CD1c-positive myeloid dendritic cell (primary cell): ENCODE measurements around the gene CSNK1D.
A peak's percentile ranks its signal among the peaks of the same experiment; 100 is the strongest.
"Not testable (repeated sequence)": the region's sequence is repeated elsewhere in the genome, so short reads cannot be mapped to it uniquely, and the experiment has no call there.

Source experiments
- DNase-seq: peaks from one replicate; pipeline ENCODE4 v3.0.0-alpha.2; 2016; ENCODE audit errors: extremely low spot score

CSNK1D gene

DNA sequence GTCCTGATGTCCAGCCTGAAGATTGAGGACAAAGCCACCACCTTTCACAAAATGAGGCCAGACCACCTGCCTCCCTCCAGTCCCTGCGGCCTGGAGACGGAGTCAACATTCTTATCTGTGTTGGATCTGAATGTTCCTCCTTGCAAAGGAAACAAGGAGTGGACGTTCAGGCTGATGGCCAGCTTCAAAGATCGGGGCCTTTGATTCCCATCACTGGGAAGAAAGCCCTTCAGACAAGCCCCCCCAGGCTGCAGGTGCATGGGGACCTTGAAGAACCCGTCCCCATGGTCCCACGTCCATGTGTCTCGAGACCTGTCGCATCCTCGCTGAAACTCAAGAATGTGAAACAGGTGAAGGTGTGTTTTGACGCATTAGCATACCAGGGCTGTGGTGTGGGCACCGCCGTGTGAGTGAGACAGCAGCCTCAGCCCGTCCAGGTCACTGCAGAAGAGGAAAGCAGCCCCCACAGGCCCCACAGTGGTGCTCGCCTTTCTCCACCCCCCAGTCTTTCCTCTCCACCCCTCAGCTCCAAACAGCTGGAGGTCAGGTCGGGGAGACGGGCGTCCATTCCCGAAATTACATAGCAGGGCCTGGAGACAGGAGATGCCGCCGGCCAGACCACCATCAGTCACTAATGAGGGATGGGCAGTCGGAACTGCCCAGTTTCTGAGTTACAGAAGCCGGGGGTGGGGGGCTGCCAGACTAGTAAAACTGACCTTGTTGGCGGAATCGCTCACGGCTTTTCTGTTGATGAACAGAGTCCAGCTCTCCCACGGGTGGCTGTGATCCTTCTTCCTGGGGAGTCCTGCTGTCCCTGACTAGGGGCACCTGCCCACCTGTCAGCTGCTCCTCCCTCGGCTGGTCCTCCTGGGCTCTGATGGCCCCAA lies 877 bp upstream of the CSNK1D start:
- DNase-seq = no peak

DNA sequence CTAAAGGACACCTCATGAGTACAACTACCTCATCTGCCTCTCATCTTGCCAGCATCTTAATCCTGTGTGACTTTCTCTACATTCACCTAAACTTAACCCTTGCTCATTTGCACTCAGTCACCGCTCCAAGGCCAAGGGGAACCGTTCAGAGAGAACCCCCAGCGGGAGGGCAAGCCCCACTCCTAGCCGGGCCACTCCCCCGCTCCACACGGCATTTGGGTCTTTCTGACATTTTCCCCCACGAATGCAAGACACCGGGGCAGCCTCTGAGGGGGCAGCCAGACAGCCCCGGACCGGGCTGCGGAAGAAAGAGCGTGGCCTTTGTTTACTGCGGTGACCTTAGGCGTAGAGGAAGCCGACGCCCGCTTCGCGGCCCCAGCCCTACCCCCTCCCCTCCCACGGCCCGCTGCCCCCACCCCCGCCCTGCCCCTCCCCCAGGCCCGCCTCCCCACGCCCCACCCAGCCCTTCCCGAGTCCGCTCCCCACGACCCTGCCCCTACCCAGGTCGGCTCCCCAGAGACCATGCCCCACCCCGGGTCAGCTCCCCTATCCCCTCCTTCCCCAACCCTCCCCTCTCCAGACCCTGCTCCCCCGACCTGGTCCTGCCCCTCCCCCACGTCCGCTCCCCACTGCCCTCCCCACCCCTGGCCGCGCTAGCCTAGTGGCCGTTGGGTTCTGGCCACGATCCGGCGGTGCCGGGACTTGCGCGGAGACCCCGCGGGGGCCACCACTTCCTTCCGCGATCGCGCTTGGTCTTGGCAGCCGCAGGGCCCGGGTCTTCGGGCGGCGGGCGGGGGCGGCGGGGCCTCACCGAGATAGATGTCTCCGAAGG lies 789 bp downstream of the CSNK1D start:
- peak; percentile 37 for DNase-seq

DNA sequence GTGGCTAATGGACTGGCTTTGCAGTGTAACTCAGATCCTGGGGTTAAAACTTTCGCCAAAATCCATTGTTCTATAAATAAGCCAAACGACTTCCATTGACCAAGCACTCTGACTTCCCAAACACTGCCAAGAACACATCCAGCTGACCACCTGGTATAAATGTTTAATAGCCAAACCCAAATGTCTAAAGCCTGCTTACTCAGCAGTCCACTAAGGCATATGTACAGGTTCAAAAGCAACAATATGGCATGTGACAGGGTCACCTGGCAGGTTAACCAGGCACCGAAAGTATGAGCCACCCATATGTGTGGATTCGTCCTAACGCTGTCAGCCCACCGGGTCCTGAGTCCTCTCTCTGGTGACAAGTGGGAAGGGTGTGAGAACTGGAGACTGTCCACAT lies 2.1 kb downstream of the CSNK1D start:
- no peak for DNase-seq

DNA sequence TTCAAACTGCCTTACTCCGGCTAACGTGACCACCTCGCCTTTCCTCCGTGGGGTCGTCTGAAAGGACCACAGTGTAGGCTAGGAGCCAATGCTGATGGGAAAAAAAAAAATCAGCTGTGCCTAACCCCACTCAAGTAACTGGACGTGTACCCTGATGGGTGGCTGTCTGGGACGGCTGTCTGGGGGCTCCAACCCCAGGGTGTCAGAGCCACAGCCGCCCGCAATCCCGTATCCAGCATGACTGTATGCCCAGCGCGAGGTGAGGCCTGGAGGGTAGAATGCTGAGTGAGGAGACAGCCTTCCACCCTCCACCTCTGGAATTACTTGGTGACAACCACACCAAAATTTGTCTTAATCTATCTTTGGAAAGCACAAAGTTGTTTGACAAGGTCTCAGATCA lies 2.8 kb downstream of the CSNK1D start:
- no peak for DNase-seq

DNA sequence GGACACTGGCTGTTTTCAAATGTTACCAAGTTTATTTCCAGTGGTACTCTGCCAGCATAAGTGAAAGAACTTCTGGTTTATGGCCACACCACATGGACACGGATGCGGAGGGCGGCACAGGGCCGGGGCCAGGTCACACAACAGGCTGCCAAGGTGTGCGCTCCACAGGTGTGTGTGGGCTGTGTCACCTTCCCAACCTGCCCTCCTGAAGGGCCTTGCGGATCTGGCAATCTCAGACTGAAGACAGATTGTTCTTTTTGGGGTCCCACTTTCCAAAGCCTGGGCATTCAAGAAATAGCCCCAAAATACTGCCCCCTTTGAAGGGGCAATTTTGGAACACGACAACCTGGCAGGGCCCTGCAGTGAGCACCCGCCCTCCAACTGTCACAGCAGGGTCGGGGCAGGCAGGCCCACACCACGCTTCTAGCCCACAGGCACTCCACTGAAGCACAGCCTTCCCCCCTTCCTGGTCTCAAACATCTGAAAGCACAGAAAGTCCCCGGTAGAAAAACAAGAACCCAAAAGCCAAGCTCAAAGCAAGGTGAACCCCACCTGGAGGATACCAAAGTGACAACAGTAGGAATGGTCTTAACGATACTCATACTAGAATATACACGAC lies 3.5 kb downstream of the CSNK1D start:
- DNase-seq = no peak

DNA sequence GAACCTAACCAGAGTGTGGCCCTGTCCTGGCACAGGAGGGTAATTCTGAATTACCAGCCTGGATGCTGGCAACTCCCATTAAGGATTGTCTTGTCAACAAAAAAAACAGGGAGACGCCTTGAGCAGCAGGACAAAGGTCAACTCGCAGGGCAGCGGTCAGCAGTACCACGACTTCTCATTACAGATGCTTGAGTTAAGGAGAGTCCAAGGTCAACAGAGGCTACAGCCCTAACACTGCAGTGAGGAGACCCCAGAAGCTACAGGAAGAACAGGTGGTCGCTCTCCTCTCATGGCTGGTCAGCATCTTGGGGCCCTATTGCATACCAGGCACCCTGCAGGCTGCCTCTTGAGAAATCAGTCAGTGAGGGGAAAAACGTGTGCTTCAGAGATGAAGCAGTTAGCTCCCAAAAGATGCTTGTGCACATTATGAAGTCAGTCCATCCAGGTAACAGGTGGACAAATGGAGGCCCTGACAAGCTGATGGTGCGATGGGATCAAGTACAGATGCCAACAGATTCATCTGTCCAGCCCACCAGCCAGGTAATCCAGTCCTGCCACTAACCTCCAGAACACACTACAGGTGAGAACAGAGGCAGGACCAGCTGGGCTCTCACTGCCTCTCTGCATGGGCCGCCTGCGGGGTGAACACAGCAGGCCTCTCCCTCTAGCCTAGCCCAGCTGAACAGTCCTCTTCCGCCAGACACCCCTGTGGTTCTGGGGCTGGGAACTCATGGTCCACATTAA lies 4.2 kb downstream of the CSNK1D start:
- no peak for DNase-seq

DNA sequence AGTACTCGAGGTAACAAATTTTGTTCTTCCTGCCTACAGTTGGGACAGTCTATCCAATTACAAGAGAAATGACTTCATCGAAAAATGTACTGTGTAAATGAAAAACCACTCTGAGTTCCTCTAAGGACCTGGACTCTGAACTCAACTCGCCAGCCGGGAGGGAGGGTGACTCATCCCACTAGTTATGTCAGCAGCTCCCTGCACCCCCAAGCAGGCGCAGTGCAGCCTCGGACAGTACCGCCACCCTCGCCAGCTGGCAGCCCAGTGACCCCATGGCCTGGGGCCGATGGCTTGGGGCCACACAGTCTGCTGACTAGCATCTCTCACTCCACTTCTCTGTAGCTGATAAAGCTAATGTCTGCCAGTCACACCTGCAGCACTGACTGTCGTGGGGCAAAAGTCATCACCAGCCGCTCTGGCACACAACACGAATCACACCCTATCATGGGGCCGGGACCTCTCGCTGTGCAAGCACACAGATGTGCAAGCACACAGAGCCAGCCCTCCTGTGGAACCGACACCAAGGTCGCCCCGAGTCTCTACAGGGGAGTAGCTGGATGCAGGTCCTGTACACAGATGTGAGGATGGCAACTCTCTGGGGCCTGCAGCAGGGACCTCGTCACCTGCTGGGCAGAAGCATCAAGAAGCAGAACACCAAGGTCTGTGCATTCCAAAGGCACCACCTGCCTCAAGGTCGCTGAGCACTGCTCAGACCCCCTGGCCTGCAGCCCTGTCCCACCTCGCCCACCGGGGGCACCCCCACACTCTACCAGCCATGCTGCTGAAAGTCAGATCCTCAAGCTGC lies 5.7 kb downstream of the CSNK1D start:
- peak; percentile 92 for DNase-seq

DNA sequence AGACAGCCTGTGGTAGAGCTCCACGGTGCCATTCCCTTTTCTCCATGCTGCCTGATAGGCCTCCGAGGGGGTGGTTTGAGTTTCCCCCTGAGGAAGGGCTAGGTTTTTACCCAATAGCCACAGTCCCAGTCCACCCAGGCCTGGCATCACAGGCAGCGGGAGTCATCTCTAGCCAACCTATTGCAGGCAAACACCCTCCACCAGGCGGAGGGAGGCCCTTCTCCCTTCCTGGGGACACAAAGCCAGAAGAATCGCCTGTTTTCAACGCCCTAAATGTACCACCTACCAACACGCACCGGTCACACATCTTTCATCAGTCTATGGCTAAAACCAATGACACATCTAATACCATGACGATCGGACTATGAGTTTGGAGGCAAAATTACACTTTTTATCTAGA lies 7.4 kb downstream of the CSNK1D start:
- DNase-seq = no peak

DNA sequence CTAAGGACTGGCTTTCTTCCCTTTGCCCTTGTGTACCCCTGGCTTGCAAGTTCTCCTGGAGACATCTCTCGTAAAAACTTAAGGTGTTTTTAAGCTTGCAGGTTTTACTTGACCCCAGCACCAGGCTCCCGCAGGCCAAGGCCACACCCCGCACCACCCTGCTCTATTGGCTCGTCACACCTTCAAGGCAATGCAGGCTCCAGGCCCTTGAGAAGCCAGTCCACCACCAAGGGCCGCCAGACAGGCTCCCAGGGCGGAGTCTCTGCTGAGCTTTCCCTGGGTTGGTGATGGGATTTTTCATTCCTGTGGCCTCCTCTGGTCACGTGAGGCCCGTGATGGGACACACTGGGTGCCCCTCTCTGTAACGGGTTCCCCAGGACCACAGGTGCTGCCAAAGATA lies 9.9 kb downstream of the CSNK1D start:
- no peak for DNase-seq

DNA sequence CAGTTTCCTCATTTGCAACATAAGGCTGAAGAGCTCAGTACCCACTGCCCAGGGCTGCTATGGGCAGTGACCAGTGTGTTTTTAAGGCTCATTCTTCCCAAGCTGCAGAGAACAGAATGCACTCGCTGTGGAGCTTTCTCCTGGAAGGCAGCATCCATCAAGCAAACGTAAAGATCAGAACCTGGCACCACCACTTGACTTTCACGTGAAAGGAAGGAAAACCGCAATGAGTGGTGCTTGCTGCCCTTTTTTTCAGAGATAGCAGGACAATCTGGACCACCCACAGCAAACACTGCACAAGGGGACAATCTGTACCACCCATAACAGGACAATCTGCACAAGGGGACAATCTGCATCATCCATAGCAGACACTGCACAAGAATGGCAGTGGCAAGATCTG lies 11.2 kb downstream of the CSNK1D start:
- DNase-seq = no peak

DNA sequence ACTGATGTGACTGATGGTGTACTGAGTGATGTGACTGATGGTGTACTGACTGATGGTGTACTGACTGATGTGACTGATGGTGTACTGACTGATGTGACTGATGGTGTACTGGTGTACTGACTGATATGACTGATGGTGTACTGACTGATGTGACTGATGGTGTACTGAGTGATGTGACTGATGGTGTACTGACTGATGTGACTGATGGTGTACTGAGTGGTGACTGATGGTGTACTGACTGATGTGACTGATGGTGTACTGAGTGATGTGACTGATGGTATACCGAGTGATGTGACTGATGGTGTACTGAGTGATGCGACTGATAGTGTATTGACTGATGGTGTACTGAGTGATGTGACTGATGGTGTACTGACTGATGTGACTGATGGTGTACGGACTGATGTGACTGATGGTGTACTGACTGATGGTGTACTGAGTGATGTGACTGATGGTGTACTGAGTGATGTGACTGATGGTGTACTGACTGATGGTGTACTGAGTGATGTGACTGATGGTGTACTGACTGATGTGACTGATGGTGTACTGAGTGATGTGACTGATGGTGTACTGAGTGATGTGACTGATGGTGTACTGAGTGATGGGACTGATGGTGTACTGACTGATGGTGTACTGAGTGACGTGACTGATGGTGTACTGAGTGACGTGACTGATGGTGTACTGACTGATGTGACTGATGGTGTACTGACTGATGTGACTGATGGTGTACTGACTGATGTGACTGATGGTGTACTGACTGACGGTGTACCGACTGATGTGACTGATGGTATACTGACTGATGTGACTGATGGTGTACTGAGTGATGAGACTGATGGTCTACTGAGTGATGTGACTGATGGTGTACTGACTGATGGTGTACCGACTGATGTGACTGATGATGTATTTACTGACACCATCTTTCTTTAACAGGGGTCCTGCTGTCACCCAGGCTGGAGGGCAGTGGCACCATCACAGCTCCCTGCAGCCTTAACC lies 13.2 kb downstream of the CSNK1D start:
- not testable (repeated sequence) for DNase-seq

DNA sequence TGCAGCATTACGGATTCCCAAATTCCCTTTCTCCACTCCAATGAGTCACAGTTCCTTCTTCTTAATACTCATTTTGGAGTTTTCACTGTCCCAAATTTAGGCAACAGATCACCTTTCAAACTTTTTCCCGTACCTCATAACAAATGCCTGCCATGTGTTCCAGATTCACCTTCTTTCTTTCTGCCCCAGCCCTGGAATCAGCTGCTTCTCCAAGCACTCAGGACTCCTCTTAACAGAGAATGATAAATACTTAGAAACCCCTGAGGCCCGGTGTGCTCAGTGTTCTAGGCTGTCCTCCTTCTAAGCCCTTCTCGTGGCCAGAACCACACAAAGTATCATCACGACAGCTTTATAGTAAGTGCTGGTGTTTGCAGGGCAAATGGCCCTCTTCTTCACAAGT lies 14.9 kb downstream of the CSNK1D start:
- no peak for DNase-seq

DNA sequence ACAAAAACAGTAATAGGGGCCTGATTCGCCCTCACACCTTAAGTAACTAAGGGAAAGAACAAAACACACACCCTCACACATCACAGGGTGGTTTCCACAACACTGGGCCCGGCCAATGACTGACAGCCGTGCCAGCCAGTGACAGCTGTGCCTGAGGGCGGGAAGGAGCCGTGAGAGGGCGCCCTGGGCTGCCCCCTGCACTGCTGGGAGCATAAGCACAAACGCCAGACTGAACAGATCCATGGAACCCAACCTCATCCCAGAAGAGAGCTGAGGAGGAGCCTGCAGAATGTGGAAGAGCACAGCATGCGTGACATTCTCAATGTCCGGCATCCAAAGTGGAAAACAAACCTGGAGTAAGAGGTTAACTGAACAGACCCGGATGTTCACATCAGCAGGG lies 16.0 kb downstream of the CSNK1D start:
- DNase-seq = no peak

DNA sequence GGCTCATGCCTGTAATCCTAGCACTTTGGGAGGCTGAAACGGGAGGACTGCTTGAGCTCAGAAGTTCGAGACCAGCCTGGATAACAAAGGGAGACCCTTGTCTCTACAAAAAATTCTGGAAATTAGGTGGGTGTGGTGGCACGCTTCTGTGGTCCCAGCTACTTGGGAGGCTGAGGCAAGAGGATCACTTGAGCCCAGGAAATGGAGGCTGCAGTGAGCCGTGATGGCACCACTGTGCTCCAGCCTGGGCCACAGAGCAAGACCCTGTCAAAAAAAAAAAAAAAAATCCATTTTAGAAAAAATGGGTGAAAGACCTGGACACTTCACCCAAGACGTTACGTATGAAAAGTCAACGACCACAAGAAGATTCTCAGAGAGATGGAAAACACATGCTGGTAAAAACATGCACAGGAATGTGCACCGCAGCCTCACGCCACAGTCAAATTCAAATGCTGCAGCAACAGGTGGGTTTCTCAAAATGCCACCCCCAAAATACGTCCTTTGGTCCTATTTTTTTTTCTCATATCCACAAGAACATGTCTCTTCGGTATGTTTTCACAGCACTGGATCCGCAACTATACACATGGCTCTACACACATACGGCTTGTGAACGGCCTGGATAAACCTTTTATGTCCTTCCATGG lies 17.1 kb downstream of the CSNK1D start:
- no peak for DNase-seq

DNA sequence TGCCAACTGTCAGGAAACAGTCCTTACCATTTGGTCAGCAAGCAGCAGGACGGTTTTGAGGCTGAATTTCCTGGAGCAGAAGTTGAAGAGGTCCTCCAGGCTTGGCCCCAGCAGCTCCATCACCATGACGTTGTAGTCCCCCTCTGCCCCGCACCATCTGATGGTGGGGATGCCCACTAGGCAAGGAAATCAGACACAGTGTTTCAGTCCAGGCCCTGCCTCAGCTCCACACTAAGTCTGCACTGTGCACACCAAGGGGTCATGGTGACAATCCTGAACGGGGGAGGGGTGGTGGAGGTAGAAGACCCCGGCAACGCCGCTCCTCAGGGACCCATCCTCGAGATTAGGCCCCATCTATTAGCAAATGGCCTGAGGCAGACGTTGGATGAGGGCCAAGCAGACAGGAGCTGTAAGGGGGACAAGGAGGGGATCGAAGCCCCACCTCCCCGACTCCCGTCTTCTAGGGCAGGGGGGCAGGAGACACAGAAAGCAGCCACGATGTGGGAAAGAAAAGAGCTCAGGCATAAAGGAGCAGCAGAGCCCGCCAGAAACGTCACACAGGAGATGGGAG lies 18.0 kb downstream of the CSNK1D start:
- no peak for DNase-seq

DNA sequence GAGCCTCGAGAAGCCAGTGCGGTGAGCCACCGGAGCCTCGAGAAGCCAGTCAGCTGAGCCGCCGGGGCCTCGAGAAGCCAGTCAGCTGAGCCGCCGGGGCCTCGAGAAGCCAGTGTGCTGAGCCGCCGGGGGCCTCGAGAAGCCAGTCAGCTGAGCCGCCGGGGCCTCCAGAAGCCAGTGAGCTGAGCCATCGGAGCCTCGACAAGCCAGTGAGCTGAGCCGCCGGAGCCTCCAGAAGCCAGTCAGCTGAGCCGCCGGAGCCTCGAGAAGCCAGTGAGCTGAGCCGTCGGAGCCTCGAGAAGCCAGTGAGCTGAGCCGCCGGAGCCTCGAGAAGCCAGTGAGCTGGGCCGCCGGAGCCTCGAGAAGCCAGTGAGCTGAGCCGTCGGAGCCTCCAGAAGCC lies 18.8 kb downstream of the CSNK1D start:
- DNase-seq = not testable (repeated sequence)

DNA sequence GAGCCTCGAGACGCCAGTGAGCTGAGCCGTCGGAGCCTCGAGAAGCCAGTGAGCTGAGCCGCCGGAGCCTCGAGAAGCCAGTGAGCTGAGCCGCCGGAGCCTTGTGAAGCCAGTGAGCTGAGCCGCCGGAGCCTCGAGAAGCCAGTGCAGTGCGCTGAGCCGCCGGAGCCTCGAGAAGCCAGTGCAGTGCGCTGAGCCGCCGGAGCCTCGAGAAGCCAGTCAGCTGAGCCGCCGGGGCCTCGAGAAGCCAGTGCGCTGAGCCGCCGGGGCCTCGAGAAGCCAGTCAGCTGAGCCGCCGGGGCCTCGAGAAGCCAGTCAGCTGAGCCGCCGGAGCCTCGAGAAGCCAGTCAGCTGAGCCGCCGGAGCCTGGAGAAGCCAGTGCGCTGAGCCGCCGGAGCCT lies 19.4 kb downstream of the CSNK1D start:
- DNase-seq = not testable (repeated sequence)

DNA sequence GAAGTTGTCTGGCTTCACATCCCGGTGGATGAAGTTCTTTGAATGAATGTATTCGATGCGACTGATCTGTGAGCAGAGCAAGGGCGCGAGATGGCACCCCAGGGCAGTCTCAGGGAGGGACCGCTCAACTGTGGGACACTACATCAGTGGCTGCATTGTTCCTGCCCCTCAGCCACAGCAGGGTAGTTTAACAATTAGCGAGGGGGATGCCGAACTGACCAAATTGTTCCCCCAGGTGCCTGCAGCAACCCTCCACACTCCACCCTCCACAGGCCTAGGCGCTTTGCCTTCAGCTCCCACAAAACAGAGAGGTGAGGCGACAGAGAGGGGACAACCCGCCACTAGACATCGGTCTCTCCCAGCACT lies 20.3 kb downstream of the CSNK1D start:
- DNase-seq = no peak
